H9 (cell line): Measurements from ENCODE around the gene ATP10B. TPM values are rescaled to one million over a fixed set of nuclear protein-coding genes. Genes with fewer than 3 reads are reported as not detected.

Experiments used
- DNase-seq: peaks from one replicate; pipeline ENCODE4 v3.0.0-alpha.2; 2017
- H2AFZ ChIP-seq: one replicate; pipeline ENCODE4 v1.6.1; 2013; ENCODE audit warnings: mild to moderate bottlenecking, low read length, control low read depth, moderate library complexity
- H2AK5ac ChIP-seq: 2 replicates; pipeline ENCODE4 v1.6.1; 2013; ENCODE audit warnings: low read length, control low read depth, mixed read lengths; ENCODE audit not compliant: insufficient read length
- H2BK120ac ChIP-seq: one replicate; pipeline ENCODE4 v1.6.1; 2013; ENCODE audit warnings: low read depth, mild to moderate bottlenecking, low read length, control low read depth, inconsistent platforms; ENCODE audit not compliant: poor library complexity, severe bottlenecking
- H2BK12ac ChIP-seq: 2 replicates; pipeline ENCODE4 v1.6.1; 2013; ENCODE audit warnings: low read length, control low read depth, mixed read lengths, low read depth; ENCODE audit not compliant: insufficient read length
- H2BK15ac ChIP-seq: 2 replicates; pipeline ENCODE4 v1.6.1; 2013; ENCODE audit warnings: low read depth, low read length, control low read depth
- H2BK20ac ChIP-seq: one replicate; pipeline ENCODE4 v1.6.1; 2013; ENCODE audit warnings: low read depth, mild to moderate bottlenecking, low read length, control low read depth, inconsistent platforms; ENCODE audit not compliant: poor library complexity, severe bottlenecking
- H2BK5ac ChIP-seq: 2 replicates; pipeline ENCODE4 v1.6.1; 2013; ENCODE audit warnings: low read length, control low read depth, mixed read lengths; ENCODE audit not compliant: insufficient read length
- H3K14ac ChIP-seq: 2 replicates; pipeline ENCODE4 v1.6.1; 2013; ENCODE audit warnings: low read length, control low read depth; ENCODE audit not compliant: insufficient read depth
- H3K18ac ChIP-seq: 2 replicates; pipeline ENCODE4 v1.6.1; 2013; ENCODE audit warnings: low read depth, mild to moderate bottlenecking, mixed read lengths, low read length, control low read depth; ENCODE audit not compliant: insufficient read length
- H3K23ac ChIP-seq: 2 replicates; pipeline ENCODE4 v1.6.1; 2013; ENCODE audit warnings: low read length, control low read depth, mixed read lengths, low read depth; ENCODE audit not compliant: insufficient read length
- H3K23me2 ChIP-seq: 2 replicates; pipeline ENCODE4 v1.6.1; 2013; ENCODE audit warnings: low read depth, mild to moderate bottlenecking, mixed read lengths, low read length, control low read depth; ENCODE audit not compliant: insufficient read length, poor library complexity, severe bottlenecking
- H3K27ac ChIP-seq: 2 replicates; pipeline ENCODE4 v1.5.1; 2013; ENCODE audit warnings: low read length, control low read depth, mixed read lengths, low read depth; ENCODE audit not compliant: insufficient read length
- H3K27me3 ChIP-seq: 2 replicates; pipeline ENCODE4 v1.6.1; 2013; ENCODE audit warnings: low read length, control low read depth, inconsistent platforms; ENCODE audit not compliant: insufficient read depth
- H3K4ac ChIP-seq: 2 replicates; pipeline ENCODE4 v1.6.1; 2013; ENCODE audit warnings: low read depth, mild to moderate bottlenecking, control low read depth, inconsistent platforms, low read length, moderate library complexity
- H3K4me1 ChIP-seq: 2 replicates; pipeline ENCODE4 v1.6.1; 2013; ENCODE audit warnings: low read length, control low read depth, inconsistent platforms; ENCODE audit not compliant: insufficient read depth
- H3K4me2 ChIP-seq: 2 replicates; pipeline ENCODE4 v1.6.1; 2013; ENCODE audit warnings: low read length, control low read depth, mixed read lengths; ENCODE audit not compliant: insufficient read length, insufficient read depth
- H3K56ac ChIP-seq: 2 replicates; pipeline ENCODE4 v1.6.1; 2013; ENCODE audit warnings: low read depth, mild to moderate bottlenecking, mixed read lengths, low read length, control low read depth; ENCODE audit not compliant: insufficient read length
- H3K79me1 ChIP-seq: 2 replicates; pipeline ENCODE4 v1.6.1; 2013; ENCODE audit warnings: low read depth, mild to moderate bottlenecking, moderate library complexity, low read length, control low read depth, inconsistent platforms; ENCODE audit not compliant: insufficient read depth, poor library complexity, severe bottlenecking
- H3K79me2 ChIP-seq: 2 replicates; pipeline ENCODE4 v1.6.1; 2013; ENCODE audit warnings: low read length, control low read depth, inconsistent platforms; ENCODE audit not compliant: insufficient read depth
- H3K9ac ChIP-seq: 2 replicates; pipeline ENCODE4 v1.6.1; 2013; ENCODE audit warnings: low read length, control low read depth, mixed read lengths; ENCODE audit not compliant: insufficient read length; ENCODE audit errors: extremely low read depth
- H3K9me3 ChIP-seq: one replicate; pipeline ENCODE4 v1.6.1; 2013; ENCODE audit warnings: low read depth, low read length, inconsistent platforms; ENCODE audit not compliant: control insufficient read depth
- H3T11ph ChIP-seq: one replicate; pipeline ENCODE4 v1.6.1; 2013; ENCODE audit warnings: mild to moderate bottlenecking, low read length, control low read depth, inconsistent platforms
- H4K20me1 ChIP-seq: one replicate; pipeline ENCODE4 v1.6.1; 2013; ENCODE audit not compliant: control insufficient read depth, insufficient read length, insufficient read depth
- H4K5ac ChIP-seq: 2 replicates; pipeline ENCODE4 v1.6.1; 2013; ENCODE audit warnings: low read depth, mild to moderate bottlenecking, mixed read lengths, low read length, control low read depth; ENCODE audit not compliant: insufficient read length
- H4K8ac ChIP-seq: replicated peaks from 2 replicates; pipeline ENCODE4 v1.6.1; 2013; ENCODE audit warnings: low read length, control low read depth, mixed read lengths, low read depth; ENCODE audit not compliant: insufficient read length
- H4K91ac ChIP-seq: 2 replicates; pipeline ENCODE4 v1.6.1; 2013; ENCODE audit warnings: low read depth, mild to moderate bottlenecking, moderate library complexity, mixed read lengths, low read length, control low read depth; ENCODE audit not compliant: insufficient read length
- H3K27ac Mint-ChIP-seq, 3 experiments: 2 replicates in 2 of 3; 3 replicates in 1 of 3; pipeline ENCODE4 v1.8.0; 2020 to 2021; ENCODE audit warnings: mixed read lengths in 3 of 3, mild to moderate bottlenecking in 1 of 3, moderate library complexity in 1 of 3
- H3K27me3 Mint-ChIP-seq: 2 replicates; pipeline ENCODE4 v1.8.0; 2021; ENCODE audit warnings: low read depth, mild to moderate bottlenecking, moderate library complexity, mixed read lengths
- H3K36me3 Mint-ChIP-seq, 3 experiments: 2 replicates in 2 of 3; 3 replicates in 1 of 3; pipeline ENCODE4 v1.8.0; 2020 to 2021; ENCODE audit warnings: low read depth in 3 of 3, mixed read lengths in 3 of 3; ENCODE audit not compliant: insufficient read depth in 1 of 3
- H3K4me1 Mint-ChIP-seq, 2 experiments: 2 replicates each; pipeline ENCODE4 v1.8.0; 2020; ENCODE audit warnings: mixed read lengths in 2 of 2
- H3K4me3 Mint-ChIP-seq, 2 experiments: 2 replicates in 1 of 2; 3 replicates in 1 of 2; pipeline ENCODE4 v1.8.0; 2020 to 2021; ENCODE audit warnings: mild to moderate bottlenecking in 2 of 2, mixed read lengths in 2 of 2, moderate library complexity in 1 of 2
- H3K9me3 Mint-ChIP-seq, 2 experiments: 2 replicates in 1 of 2; 3 replicates in 1 of 2; pipeline ENCODE4 v1.8.0; 2020; ENCODE audit warnings: mild to moderate bottlenecking in 2 of 2, mixed read lengths in 2 of 2, moderate library complexity in 1 of 2
- WGBS: extraction: QIAGEN DNeasy Blood & Tissue Kit; methylation state at CpG from one replicate; pipeline ENCODE4 v1.1.7; 2013; ENCODE audit warnings: missing lambda C conversion rate, low lambda C conversion rate, mixed read lengths; ENCODE audit not compliant: insufficient read length; ENCODE audit errors: extremely low coverage; 5-methylcytosine and 5-hydroxymethylcytosine counted together
- total RNA-seq: library from RNA; stranded (reverse); gene quantifications from 2 replicates; pipeline ENCODE4 v1.2.1, GENCODE V29; 2021
- TF ChIP-seq, protein P1 (sequence below): fragments of 200-600 bp; sonication (generic); conservative IDR thresholded peaks from 3 replicates; pipeline ENCODE4 v1.8.0; 2021; ENCODE audit warnings: antibody characterized with exemption, mild to moderate bottlenecking

The ATP10B gene
- total RNA-seq, 1 experiment from 2014 or later: 0.42 TPM

DNA sequence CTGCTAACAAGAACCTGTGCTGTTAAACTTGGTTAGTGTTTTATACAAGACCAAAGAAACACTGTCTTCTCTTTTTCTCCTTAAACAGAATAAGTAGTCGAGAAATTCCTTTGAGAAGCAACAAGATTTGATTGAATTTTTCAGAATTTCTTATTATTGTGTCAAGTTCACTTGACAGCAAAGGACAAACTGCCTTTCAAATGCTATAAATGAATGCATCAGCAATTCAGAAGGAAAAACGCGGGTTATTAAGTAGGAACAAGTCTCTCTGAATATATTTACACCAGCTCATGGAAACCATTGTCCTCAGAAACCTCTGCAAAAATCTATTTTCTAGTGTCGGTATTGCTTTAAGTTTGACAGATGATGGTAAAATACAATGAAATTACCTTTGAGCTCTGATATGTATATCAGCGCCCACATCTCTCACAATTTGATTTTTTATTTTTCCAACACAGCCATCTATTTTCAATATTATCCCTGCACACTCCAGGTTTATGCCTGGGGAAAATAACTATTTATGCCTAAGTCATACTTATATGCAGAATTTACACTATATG, 4.4 kb downstream of the ATP10B start:
- H3K4me3 Mint-ChIP-seq: no peak overlapping the region
- Histone ChIP-seq H4K8ac (no peak overlapping the region), H4K91ac (no peak overlapping the region), H4K5ac (no peak overlapping the region), H3K4me2 (no peak overlapping the region), H3K4ac (no peak overlapping the region), H4K20me1 (no peaks in the 10 kb centered on the region), H3K9ac (no peak overlapping the region), H3K14ac (no peak overlapping the region), H2BK20ac (no peak overlapping the region), H3K9me3 (no peaks in the 10 kb centered on the region), H3K23me2 (no peaks in the 10 kb centered on the region), H3K79me1 (no peaks in the 10 kb centered on the region), H3K23ac (no peak overlapping the region), H3K27me3 (no peaks in the 10 kb centered on the region), H2BK5ac (no peak overlapping the region), H2AK5ac (no peak overlapping the region), H3K4me1 (no peaks in the 10 kb centered on the region), H3K27ac (no peak overlapping the region), H2AFZ (no peak overlapping the region), H2BK12ac (no peak overlapping the region), H3K79me2 (no peaks in the 10 kb centered on the region), H2BK15ac (no peak overlapping the region), H3K56ac (no peak overlapping the region), H3K18ac (no peak overlapping the region), H3T11ph (no peak overlapping the region), H2BK120ac (no peak overlapping the region)
- TF ChIP-seq, protein P1, sequence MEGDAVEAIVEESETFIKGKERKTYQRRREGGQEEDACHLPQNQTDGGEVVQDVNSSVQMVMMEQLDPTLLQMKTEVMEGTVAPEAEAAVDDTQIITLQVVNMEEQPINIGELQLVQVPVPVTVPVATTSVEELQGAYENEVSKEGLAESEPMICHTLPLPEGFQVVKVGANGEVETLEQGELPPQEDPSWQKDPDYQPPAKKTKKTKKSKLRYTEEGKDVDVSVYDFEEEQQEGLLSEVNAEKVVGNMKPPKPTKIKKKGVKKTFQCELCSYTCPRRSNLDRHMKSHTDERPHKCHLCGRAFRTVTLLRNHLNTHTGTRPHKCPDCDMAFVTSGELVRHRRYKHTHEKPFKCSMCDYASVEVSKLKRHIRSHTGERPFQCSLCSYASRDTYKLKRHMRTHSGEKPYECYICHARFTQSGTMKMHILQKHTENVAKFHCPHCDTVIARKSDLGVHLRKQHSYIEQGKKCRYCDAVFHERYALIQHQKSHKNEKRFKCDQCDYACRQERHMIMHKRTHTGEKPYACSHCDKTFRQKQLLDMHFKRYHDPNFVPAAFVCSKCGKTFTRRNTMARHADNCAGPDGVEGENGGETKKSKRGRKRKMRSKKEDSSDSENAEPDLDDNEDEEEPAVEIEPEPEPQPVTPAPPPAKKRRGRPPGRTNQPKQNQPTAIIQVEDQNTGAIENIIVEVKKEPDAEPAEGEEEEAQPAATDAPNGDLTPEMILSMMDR: no peak
- H3K9me3 Mint-ChIP-seq: no peaks in the 10 kb centered on the region
- no peak for DNase-seq
- WGBS: no CpG with 5 or more reads among the region's 5 CpGs
- no peaks in the 10 kb centered on the region for H3K36me3 Mint-ChIP-seq
- H3K27me3 Mint-ChIP-seq: peaks cover 2% of the 10 kb centered on the region; the same call in 1 of the 2 replicates
- H3K4me1 Mint-ChIP-seq: no peaks in the 10 kb centered on the region
- H3K27ac Mint-ChIP-seq: no peak overlapping the region
